GM18526 (cell line): ENCODE measurements around the gene SCGB2A2.

Source experiments
- POLR2A ChIP-seq: IDR thresholded peaks from 3 replicates; pipeline ENCODE4 v1.6.1; 2011; ENCODE audit not compliant: insufficient read length; ENCODE audit errors: extremely low read depth

SCGB2A2 gene

DNA sequence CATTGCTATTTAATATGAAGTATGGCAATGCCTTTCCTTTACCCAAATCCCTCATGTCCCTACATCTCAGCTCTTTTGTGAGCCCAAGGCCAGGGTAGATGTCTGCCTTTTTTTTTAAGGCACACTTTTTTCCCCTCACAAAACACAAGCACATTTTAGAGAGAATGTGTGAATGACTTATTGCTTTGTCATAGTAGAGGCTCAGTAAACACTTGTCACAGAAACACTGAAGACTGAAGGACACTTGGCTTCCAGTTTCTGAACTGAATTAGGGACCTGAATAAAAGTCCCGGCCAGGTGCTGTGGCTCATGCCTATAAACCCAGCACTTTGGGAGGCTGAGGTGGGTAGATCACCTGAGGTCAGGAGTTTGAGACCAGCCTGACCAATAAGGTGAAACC is 2.9 kb upstream of the SCGB2A2 start:
- TF ChIP-seq POLR2A = no peak

DNA sequence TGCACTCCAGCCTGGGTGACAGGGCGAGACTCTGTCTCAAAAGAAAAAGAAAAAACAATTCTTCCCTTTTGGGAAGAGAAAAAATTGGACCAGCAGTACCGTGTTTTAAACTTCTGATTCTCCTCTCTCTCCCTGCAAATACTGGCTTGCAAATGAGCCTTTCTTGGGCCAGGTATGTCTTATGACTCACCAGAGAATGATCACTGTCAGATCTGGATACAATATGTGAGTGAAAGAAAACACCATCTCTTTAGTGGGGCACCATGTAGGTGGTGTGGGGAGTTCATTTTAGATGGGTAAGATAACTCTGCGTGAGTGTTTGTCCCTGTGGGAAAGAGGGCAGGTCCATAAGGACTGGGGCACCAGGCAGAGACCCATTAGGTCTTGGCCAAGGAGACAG is 2.4 kb upstream of the SCGB2A2 start:
- TF ChIP-seq POLR2A = no peak

DNA sequence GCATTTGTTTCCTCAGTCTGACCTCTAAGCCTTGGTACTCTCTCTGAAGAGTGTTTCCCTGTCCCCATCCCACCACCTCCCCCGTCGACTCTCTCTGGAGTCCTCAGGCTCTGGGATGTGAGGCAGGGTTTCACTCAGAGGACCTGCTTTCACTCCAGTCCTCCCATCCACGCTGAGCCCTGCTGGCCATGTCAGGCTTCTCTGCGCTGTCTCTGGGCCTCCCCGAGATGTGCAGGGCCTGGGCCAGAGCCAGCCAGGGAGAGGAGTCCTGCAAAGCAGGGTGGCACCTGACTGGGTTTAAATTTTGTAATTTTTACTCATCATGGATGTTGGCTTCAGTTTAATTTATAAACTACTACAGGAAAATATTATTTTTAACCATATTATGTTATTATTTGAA is 3.3 kb downstream of the SCGB2A2 start:
- no peak for TF ChIP-seq POLR2A

DNA sequence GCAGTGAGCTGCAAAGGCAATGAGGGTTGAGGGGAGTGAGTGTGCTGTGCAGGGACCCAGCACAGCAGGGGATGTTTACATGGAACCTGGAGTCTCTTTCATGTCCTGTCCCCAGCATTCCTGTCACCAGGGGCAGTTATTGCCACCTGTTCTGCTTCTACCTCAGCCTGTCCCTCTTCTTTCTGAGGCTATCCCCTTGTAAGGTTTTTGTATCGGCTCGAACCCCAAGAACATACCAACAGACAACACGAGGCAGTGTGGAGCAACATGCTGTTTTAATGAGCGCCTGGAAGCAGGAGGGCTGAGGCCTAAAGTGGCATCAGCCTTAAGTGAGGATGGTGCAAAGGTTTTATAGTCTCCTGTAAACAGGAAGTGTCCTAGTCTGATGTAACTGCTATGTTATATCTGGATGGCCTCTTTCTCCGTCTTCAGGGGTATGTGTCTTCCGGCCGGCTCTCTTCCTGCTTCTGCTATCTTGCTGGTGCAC is 3.9 kb downstream of the SCGB2A2 start:
- TF ChIP-seq POLR2A = no peak

DNA sequence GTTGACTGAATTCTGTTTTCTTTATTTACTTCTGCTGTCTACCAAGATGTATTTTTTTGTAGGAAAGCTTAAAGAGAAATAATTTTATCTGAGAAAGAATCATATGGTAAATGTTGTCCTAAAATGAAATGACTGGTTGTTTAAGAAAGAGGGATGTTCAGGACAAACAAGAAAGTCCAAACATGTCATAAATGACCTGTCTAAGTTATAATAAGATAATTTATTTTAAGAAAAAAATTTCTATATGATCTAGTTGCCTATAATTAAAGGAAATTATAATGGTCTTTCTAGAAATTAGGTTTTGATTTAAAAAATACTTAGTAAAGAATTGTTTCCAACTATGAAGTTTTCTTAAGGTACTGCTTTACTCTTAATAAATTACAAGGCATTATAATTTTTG is 10.5 kb downstream of the SCGB2A2 start:
- TF ChIP-seq POLR2A = no peak

DNA sequence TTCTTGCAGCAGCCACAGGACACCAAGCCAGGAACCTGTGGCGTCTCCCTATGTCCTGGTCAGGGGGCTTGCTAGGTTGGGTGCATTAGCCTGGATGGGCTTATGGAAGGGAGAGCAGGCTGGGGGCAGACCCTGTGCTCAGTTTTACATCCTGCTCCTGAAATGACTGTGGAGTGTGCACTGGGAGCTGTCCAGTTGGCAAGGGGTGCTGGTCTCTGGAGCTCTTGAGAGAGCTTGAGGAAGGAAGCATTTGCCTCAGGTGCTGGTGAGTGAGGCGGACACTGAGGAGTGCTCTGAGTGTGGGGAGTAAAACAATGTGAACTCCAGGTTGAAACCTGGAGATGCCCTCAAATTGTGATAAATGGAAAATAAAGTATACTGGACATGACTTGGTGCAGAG is 25.5 kb downstream of the SCGB2A2 start:
- TF ChIP-seq POLR2A = no peak

DNA sequence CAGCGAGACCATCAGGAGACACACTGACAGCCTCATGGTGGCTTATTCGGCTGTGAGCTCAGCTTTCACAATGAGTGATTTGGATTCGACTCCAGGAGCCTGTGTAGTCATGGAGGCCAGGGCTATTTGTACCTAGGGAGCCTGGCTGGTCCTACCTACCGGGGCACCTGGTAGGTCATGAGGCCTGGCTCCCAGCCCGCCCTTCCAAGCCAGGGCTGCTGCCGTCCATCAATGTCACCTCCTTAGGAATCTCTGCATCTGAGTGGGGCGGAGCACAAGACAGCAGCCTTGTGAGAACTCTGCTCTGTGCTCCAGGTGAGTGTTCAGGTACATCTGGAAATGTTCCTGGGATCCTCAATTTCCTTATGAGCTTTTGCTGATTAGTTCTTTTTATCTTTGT is 29.0 kb downstream of the SCGB2A2 start, which contains the start of gene SCGB1D4:
SCGB1D4 (minus strand) TSS at position 101 of the 400 bp plus-strand sequence; CDS start at position 36, 65 bp downstream.
- no peak for TF ChIP-seq POLR2A

DNA sequence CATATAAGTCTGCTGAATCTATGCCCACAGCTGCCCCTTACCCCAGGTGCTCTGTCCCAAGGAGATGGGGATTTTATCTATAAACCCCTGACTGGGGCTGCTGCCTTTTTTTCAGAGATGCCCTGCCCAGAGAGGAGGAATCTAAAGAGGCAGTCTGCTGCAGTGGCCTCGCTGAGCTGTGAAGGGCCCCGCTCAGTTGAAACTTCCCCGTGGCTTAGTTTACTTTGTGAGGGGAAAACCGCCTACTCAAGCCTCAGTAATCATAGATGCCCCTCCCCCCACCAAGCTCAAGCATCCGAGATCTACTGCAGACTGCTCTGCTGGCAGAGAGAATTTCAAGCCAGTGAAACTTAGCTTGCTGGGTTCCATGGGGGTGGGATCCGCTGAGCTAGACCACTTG is 36.3 kb downstream of the SCGB2A2 start:
- no peak for TF ChIP-seq POLR2A

DNA sequence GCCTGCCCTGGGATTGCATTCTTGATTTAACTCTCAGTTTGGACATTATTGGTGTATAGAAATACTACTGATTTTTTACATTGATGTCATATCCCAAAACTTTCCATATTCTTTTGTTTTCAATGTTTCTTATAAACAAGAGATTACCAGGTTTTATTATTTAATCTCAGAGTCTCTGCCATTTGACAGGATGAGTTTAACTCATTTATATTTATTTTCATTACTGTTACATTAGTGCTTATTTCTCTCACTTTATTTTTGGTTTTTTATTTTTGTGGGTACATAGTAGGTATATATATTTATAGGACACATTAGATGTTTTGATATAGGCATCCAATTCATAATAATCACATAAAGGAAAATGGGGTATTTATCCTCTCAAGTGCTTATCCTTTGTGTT is 38.0 kb downstream of the SCGB2A2 start:
- TF ChIP-seq POLR2A = no peak

DNA sequence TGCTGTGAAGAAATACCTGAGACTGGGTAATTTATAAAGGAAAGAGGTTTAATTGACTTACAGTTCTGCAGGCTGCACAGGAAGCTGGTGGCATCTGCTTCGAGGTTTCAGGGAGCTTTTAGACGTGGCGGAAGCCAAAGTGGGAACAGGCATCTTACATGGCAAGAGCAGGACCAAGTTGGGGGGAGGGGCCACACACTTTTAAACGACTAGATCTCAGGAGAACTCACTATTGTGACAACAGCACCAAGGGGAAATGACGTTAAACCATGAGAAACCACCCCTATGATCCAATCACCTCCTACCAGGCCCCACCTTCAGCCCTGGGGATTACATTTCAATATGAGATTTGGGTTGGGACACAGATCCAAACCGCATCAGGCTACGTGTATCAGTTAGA is 40.0 kb downstream of the SCGB2A2 start:
- TF ChIP-seq POLR2A = no peak

DNA sequence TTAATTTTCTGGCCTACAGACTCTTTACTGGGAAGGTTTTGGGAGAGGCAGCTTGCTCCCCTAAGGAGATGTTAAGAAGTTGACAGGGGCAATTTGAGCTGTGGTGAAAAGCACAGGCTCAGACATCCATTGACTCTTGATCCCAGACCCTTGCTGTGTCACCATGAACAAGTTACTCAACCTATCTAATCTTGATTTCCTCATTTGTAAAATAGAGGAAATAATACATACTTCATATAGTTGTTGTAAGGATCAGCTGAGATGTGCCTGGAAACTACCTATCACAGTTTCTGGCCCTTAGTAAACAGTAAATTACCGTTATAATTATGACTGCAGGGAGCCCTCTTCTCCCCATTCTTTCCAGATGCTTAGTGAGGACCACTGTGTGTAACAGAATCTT is 45.5 kb downstream of the SCGB2A2 start:
- no peak for TF ChIP-seq POLR2A

DNA sequence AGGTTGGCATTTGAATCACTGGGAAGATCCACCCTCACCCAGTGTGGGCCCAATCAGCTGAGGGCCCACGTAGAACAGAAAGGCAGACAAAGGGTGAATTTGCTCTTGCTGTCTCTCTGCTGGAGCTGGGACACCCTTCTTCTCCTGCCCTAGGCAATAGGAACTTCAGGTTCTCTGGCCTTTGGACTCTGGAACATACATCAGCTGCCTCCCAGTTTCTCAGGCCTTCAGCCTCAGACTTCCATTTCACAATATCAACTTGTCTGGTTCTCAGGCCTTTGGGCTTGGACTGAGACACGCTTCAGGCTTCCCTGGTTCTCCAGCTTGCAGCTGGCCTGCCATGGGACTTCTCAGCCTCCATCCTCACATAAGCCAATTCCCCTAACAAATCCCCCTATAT is 52.6 kb downstream of the SCGB2A2 start:
- no peak for TF ChIP-seq POLR2A
